DMS79 treated with DMSO at 0.1 percent for 48 hours (cell line): Measurements from ENCODE around the gene SGIP1.
"Not testable (repeated sequence)": the region's sequence is repeated elsewhere in the genome, so short reads cannot be mapped to it uniquely, and the experiment has no call there.

Source experiments
- DNase-seq: peaks from one replicate; lab custom pipeline; 2025; lab: John Stamatoyannopoulos, UW

SGIP1 gene

DNA sequence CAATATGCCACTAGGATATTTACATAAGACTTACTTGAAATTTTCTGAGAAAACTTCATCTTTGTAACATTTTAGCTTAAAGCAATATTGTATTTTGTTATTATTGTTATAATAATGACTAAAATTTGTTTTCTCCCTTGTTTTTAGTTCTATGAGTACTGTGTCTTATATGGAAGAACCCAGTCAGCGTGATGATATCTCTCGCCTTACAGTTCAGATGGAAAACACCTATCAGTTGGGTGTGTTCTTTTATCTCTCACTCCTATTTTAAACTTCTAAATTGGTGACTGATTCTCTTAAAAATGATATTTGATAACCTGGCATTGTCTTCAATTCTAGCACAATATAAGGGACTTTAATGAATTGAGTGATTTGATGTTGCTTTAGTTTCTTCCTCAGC lies 236.3 kb downstream of the SGIP1 start:
- DNase-seq = no peak

DNA sequence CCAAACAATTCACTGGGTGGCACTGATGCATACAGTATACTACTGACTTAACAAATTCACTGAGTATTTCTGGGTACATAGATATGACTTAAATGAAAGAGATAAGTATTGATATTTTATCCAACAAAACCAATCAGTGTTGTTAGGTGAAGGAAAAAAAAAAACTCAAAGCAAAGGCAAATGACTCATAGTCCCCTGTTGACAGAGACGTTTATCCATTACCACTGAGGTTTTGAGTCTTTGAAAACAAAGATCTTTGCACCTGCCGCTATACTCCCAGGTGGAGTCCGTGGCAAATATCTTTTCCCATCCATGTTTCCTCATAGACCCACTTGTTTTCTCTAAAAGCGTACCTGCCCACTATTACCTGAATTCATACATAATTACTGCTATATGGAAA lies 236.7 kb downstream of the SGIP1 start:
- no peak for DNase-seq

DNA sequence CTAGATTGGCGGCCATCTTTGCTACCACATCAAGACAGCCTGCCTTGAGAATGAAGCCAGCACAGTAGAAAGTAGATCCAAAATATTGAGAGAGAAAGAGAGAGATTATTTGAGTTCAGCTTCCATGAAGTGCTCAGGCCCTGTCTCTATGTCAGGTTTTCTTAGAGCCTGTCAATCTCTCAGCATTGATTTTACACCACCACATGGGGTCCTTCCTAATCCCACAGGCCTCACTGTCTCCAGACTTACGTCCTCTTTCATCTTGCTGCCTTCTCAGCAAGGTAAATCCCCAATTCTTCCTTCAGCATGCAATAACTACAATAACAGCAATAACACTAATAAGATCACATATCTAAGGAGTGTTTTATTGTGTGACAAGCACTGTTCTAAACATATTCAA lies 239.3 kb downstream of the SGIP1 start:
- DNase-seq = no peak

DNA sequence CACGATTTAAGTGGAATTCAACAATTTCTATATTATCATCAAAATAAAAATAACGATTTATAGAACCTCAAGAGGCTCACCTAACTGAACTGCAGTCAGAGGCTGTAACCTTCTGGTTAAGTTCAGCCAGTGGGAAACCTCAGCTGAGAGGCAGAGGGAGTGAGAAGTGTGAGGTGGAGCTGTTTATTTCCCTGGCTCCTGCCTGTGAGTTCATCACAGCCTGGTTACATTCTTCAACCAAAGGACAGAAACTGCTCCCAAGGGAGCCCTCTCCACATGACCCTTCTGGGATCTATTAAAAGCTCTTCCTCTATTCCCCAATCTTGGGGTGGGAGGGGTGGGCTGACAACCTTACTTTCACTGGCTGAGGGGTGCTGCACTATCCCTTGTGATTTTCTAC lies 240.5 kb downstream of the SGIP1 start:
- no peak for DNase-seq

DNA sequence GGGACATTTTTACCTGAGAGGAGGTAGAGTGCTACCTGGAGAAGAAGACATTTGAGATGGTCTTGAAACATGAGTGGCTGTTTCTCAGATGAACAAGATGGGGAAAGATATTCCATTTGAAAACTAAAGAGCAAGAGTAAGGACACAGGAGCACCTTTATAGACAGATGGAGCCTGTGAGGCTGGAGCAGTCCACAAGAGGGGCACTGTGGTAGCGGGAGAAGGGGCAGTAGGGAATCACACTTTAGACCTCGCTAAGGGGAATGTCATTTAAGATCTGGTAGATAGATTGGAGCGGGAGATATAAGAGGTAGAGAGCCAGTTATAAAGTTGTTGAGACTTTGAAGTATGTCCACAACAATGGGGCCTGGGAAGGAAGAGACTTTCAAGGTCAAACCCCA lies 241.7 kb downstream of the SGIP1 start:
- DNase-seq = no peak

DNA sequence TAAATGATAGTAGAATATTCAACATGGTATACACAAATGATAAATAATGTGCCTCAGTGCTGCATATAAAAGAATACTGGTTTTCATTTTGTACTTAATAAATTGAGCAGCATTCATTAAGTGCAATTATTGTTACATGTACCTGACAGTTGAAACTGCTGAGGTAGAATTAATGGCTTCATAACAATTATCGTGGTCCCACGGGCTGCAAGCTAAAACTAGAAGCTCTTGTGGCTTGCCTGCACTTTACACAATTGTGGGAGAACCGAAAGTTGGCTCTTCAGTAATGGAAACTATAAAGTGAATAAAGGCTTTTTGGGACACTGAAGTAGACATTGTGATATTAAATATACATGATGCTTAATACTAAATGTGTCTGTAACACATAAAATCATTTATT lies 243.9 kb downstream of the SGIP1 start:
- DNase-seq = peak; percentile 93

DNA sequence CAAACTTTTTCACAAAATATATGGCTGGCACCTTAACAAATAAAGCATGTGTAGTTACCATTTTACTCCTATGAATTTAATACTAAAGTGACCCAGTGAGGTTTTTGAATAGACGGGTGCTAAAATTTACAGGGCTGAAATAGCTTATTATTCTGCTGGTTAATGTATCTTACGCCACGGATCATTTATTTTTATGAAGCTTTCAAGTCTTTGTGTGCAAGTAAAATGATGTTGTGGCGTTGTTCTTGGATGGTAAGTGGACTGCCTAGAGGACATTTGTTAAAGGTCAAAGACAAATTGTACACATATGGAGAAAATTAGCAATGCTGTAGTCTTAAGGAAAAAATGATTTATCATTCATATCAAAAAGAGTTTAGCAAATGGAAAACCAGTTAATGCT lies 244.3 kb downstream of the SGIP1 start:
- DNase-seq = peak; percentile 94

DNA sequence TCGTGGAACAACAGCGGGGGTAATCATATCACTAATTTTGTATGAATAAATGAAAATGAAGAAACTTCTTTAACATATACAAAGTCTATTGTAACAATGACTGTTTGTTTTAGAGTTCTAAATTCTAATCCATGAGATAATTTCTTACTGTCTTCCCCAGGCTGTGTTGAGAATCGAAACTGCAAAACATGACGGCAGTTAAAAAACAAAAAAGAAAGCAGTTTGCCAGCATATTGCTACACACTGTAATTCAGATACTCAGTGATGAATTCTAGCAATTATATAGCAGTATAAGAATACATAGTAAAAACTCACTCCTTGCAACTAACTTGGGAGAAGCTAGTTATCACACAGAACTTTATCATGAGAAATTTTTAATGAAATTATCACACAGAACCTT lies 245.0 kb downstream of the SGIP1 start:
- DNase-seq = no peak

DNA sequence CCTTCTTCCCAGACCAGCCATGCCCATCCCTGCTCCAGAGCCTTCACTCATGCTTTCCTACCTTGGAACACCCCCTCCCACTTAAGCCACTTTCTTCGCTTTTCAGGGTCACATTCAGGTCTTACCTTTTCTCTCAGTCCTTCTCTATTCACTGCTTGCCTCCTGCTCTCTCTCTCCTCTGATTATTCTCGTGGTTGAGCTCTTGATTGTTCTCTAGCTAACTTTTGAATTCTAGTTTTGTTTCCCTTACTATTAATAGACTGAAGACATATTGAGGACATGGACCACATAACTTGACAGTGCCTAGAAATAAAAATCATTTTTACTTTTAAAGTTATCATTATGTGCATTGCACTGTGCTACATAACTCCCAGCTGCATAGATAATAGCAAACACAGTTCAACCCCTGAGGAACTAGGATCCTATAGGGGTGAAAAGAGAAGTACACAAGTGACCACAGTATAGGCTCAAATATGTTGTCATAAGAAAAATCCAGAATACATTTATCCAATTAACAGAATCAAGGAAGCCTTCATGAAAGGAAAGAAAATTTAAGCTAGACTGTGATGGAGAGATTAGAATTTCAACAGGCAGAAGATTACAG lies 245.6 kb downstream of the SGIP1 start:
- no peak for DNase-seq

DNA sequence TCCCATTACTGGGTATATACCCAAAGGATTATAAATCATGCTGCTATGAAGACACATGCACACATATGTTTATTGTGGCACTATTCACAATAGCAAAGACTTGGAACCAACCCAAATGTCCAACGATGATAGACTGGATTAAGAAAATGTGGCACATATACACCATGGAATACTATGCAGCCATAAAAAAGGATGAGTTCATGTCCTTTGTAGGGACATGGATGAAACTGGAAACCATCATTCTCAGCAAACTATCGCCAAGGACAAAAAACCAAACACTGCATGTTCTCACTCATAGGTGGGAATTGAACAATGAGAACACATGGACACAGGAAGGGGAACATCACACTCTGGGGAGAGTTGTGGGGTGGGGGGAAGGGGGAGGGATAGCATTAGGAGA lies 251.8 kb downstream of the SGIP1 start:
- not testable (repeated sequence) for DNase-seq

DNA sequence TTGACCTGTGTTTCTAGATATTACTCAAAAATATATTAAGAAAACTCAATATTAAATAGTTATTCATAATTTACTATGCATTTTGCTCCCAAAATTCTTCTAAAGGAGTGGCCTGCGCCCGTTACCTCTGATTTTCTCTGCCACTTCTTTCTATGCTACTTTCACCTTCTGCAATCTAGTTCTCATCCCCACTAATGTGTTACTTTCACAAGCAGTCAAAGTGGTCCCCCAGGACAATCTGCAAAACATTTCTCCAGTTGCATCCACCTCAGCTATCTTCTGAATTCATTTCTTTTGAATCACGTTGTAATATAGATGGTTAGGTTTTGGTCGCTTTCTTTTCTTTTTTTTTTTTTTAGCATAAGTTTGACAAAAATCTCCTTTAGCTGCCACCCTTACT lies 253.7 kb downstream of the SGIP1 start:
- no peak for DNase-seq

DNA sequence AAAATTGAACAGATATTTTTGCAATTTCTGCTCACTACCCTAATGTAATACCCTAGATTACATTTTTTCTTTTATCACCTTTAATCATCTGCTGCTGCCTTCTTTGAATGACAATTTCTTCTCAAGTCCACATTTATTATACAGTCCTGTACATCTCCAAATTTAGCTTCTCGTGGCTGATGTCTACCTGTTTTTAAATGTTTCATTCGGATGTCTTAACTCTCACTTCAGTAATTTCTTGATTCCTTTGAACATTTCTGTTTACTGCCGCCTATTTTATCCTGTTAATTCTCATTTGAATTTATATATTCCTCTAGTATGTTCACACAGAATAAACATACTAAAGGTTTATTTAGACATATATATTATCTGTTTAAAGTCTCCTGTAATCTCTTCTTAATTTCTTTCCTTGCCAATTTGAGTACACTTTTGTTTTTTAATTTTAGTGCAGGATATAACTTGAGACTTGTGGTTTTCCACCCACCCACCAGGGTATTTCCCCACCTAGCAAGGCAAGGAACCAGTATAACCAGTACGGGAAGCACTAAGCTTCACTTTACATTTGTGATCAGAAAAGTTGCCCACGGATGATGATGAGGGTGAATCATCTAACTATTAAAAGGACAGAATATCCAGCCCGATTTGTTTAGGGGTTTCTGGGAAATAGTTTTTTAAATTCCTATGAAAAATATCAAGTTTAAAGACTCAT lies 254.4 kb downstream of the SGIP1 start:
- DNase-seq = no peak

DNA sequence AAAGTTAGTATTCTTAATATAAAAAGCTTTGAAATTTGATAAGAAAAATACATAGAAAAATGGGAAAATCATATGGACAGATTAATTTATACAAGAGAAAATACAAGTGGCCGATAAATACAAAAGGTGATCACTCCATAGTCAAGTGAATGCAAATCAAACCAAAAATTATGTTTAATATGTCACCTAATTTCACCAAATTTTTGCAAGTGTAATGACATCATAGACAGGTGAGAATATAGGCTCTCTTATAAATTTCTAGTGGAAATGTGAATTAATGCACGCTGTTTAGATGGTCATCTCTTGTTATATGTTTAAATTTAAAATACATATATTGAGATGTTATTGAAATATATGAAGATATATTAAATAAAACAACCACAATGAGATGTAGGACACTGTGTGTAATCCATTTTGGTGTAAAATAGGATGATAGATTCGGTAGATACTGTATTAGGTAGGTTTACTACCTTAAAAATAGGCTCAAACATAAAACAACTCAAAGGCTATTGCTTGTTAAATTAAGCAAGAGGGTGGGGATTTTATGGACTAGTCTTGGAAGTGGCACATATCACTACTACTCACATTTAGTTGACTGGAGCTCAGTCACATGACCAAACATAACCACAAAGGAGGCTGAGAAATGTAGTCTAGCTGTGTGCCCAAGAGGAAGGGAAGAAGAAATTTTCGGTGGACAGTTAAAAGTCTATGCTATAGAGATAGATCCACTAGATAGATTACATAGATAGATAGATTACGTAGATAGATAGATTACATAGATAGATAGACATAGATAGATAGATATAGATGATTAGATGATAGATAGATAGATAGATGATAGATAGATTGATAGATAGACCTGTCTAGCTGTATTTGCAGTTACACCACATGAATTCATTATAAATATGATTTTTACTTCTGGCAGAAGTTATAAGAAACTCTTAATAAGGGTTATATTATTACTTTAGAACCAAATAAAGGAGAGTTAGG lies 258.0 kb downstream of the SGIP1 start:
- DNase-seq = no peak

DNA sequence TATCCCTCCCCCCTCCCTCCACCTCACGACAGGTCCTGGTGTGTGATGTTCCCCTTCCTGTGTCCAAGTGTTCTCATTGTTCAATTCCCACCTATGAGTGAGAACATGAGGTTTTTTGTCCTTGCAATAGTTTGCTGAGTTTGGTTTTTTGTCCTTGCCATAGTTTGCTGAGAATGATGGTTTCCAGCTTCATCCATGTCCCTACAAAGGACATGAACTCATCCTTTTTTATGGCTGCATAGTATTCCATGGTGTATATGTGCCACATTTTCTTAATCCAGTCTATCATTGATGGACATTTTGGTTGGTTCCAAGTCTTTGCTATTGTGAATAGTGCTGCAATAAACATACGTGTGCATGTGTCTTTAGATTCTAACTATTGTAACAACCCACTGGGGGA lies 261.9 kb downstream of the SGIP1 start:
- DNase-seq = not testable (repeated sequence)
